ENCODE measurements around the gene GRHPR.

GRCh38 chr9:37428345-37428744 lies 5.8 kb downstream of the GRHPR start:
- no peak for TF ChIP-seq MAX (IDR thresholded peaks at IDR 0.05; ENCODE audit: low read depth)
- TF ChIP-seq EP300 (IDR thresholded peaks at IDR 0.05; ENCODE audit: borderline replicate concordance in 1 of 2, low read depth in 1 of 2, low read length in 1 of 2) = no peak
- no peak for TF ChIP-seq EZH2phosphoT487 (IDR thresholded peaks at IDR 0.05; ENCODE audit: borderline replicate concordance, low read depth)
- TF ChIP-seq CTCF (IDR thresholded peaks at IDR 0.05) = no peak
- TF ChIP-seq NFIC (IDR thresholded peaks at IDR 0.05; ENCODE audit: borderline replicate concordance) = no peak
- no peak for TF ChIP-seq USF1 (IDR thresholded peaks at IDR 0.05; ENCODE audit: borderline replicate concordance, low read depth)
- no peak for TF ChIP-seq TAF1 (IDR thresholded peaks at IDR 0.05; ENCODE audit: borderline replicate concordance, low read depth, low read length)
- TF ChIP-seq RAD21 (IDR thresholded peaks at IDR 0.05; ENCODE audit: low read length) = no peak
- no peak for TF ChIP-seq SMC3 (IDR thresholded peaks at IDR 0.05; ENCODE audit: low read depth, low read length)
- TF ChIP-seq USF2 (IDR thresholded peaks at IDR 0.05; ENCODE audit: borderline replicate concordance, low read depth, low read length) = no peak
- TF ChIP-seq ZBTB33 (IDR thresholded peaks at IDR 0.05; ENCODE audit: borderline replicate concordance, low read depth) = no peak
- TF ChIP-seq, protein P1, sequence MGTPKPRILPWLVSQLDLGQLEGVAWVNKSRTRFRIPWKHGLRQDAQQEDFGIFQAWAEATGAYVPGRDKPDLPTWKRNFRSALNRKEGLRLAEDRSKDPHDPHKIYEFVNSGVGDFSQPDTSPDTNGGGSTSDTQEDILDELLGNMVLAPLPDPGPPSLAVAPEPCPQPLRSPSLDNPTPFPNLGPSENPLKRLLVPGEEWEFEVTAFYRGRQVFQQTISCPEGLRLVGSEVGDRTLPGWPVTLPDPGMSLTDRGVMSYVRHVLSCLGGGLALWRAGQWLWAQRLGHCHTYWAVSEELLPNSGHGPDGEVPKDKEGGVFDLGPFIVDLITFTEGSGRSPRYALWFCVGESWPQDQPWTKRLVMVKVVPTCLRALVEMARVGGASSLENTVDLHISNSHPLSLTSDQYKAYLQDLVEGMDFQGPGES (IDR thresholded peaks at IDR 0.05; ENCODE audit: low read depth, low read length) = no peak

Measured in SK-N-SH (cell line).